ENCODE results near the gene GJD4.

GJD4 gene

GRCh38 chr10:35579116-35579515, 26.0 kb upstream of the GJD4 start:
- DNase-seq (ENCODE audit: low spot score): no peak

GRCh38 chr10:35579726-35580422, 25.3 kb upstream of the GJD4 start:
- no peak for DNase-seq (ENCODE audit: low spot score)

GRCh38 chr10:35580423-35580770, 24.7 kb upstream of the GJD4 start:
- no peak for DNase-seq (ENCODE audit: low spot score)

GRCh38 chr10:35581655-35582054, 23.5 kb upstream of the GJD4 start:
- no peak for DNase-seq (ENCODE audit: low spot score)

GRCh38 chr10:35584946-35585345, 20.2 kb upstream of the GJD4 start:
- no peak for DNase-seq (ENCODE audit: low spot score)

GRCh38 chr10:35585356-35585755, 19.8 kb upstream of the GJD4 start:
- DNase-seq (ENCODE audit: low spot score): no peak

- DNase-seq (ENCODE audit: low spot score): no peak
Observed at GRCh38 chr10:35585903-35586535, 19.1 kb upstream of the GJD4 start.

GRCh38 chr10:35588836-35589235, 16.3 kb upstream of the GJD4 start:
- no peak for DNase-seq (ENCODE audit: low spot score)

GRCh38 chr10:35592441-35592840, 12.7 kb upstream of the GJD4 start:
- DNase-seq (ENCODE audit: low spot score): no peak

- DNase-seq (ENCODE audit: low spot score): no peak
Observed at GRCh38 chr10:35594115-35595079, 10.7 kb upstream of the GJD4 start.

GRCh38 chr10:35595106-35595505, 10.0 kb upstream of the GJD4 start:
- DNase-seq (ENCODE audit: low spot score): no peak

- no peak for DNase-seq (ENCODE audit: low spot score)
Observed at GRCh38 chr10:35598379-35598778, 6.8 kb upstream of the GJD4 start.

- DNase-seq (ENCODE audit: low spot score): no peak
Observed at GRCh38 chr10:35600193-35600592, 4.9 kb upstream of the GJD4 start.

- no peak for DNase-seq (ENCODE audit: low spot score)
Observed at GRCh38 chr10:35606430-35606829, 1.3 kb downstream of the GJD4 start.

- DNase-seq (ENCODE audit: low spot score): peak; percentile 31
Observed at GRCh38 chr10:35607475-35608327, 2.6 kb downstream of the GJD4 start.

GRCh38 chr10:35608328-35608672, 3.2 kb downstream of the GJD4 start:
- no peak for DNase-seq (ENCODE audit: low spot score)

GRCh38 chr10:35611750-35612149, 6.6 kb downstream of the GJD4 start:
- no peak for DNase-seq (ENCODE audit: low spot score)

GRCh38 chr10:35612385-35613106, 7.4 kb downstream of the GJD4 start:
- no peak for DNase-seq (ENCODE audit: low spot score)

GRCh38 chr10:35613107-35613440, 7.9 kb downstream of the GJD4 start:
- DNase-seq (ENCODE audit: low spot score): no peak

- DNase-seq (ENCODE audit: low spot score): peak; percentile 36
Observed at GRCh38 chr10:35613597-35614226, 8.6 kb downstream of the GJD4 start.

- no peak for DNase-seq (ENCODE audit: low spot score)
Observed at GRCh38 chr10:35614312-35614711, 9.2 kb downstream of the GJD4 start.
